Measurements from ENCODE around the gene MARK3. TPM values are rescaled to one million over a fixed set of nuclear protein-coding genes. Genes with fewer than 3 reads are reported as not detected.

MARK3 gene
- total and polyA plus RNA-seq, 8 donors = 52.6 to 157 (median 95.0) TPM

- Histone ChIP-seq H3K36me3 (no peaks in the 10 kb centered on the region), H3K9me3 (no peaks in the 10 kb centered on the region), H3K27ac (peak overlapping the region in 4 of 5 donors; percentile 75 to 90 (median 80)), H3K27me3 (no peaks in the 10 kb centered on the region), H3K4me1 (peaks cover 28 to 76% (median 44%) of the 10 kb centered on the region in 4 donors), H3K4me3 (no peak overlapping the region)
- intact Hi-C loops (cut with DNase I; ENCODE audit: low total_unique reads) = no loop called here
- WGBS, 5 donors = 42 to 72% (median 66%) methylated on average over 9 to 22 of the region's 22 CpGs
- peak in 1 of 2 donors; percentile 47 for DNase-seq
- TF ChIP-seq CTCF (IDR thresholded peaks at IDR 0.05) = no peak
- no peak for TF ChIP-seq POLR2A (IDR thresholded peaks at IDR 0.05)
Measured at GRCh38 chr14:103550451-103551337, 165.5 kb downstream of the MARK3 start.

GRCh38 chr14:103551338-103551762, 166.1 kb downstream of the MARK3 start:
- 67 to 88% (median 81%) methylated on average over 14 to 17 of the region's 17 CpGs for WGBS, 5 donors
- Histone ChIP-seq H3K4me1 (peaks cover 28 to 78% (median 48%) of the 10 kb centered on the region in 4 donors), H3K27me3 (no peaks in the 10 kb centered on the region), H3K4me3 (no peak overlapping the region), H3K36me3 (no peaks in the 10 kb centered on the region), H3K9me3 (no peaks in the 10 kb centered on the region), H3K27ac (peak overlapping the region in 4 of 5 donors; percentile 75 to 90 (median 80))
- peak in 2 of 3 donors; percentile 10 to 66 for TF ChIP-seq POLR2AphosphoS5 (IDR thresholded peaks at IDR 0.05)
- TF ChIP-seq EP300 (IDR thresholded peaks at IDR 0.05) = peak; percentile 74
- no peak for TF ChIP-seq CTCF (IDR thresholded peaks at IDR 0.05)
- TF ChIP-seq POLR2A (IDR thresholded peaks at IDR 0.05) = no peak
- peak in 1 of 2 donors; percentile 26 for DNase-seq
- intact Hi-C loops (cut with DNase I; ENCODE audit: low total_unique reads) = no loop called here

GRCh38 chr14:103552011-103552845, 167.0 kb downstream of the MARK3 start:
- no peaks in the 10 kb centered on the region for H3K36me3 ChIP-seq
- DNase-seq = peak in 1 of 2 donors; percentile 59
- H3K9me3 ChIP-seq = no peaks in the 10 kb centered on the region
- TF ChIP-seq EP300 (IDR thresholded peaks at IDR 0.05) (no peak), POLR2AphosphoS5 (IDR thresholded peaks at IDR 0.05) (no peak), CTCF (IDR thresholded peaks at IDR 0.05) (no peak)
- intact Hi-C loops (cut with DNase I; ENCODE audit: low total_unique reads) = no loop called here
- WGBS, 5 donors = 61 to 85% (median 81%) methylated on average over 16 to 18 of the region's 18 CpGs
- no peaks in the 10 kb centered on the region for H3K27me3 ChIP-seq
- H3K27ac ChIP-seq = peak overlapping the region in 4 of 5 donors; percentile 75 to 90 (median 80)
- H3K4me1 ChIP-seq = peaks cover 24 to 79% (median 44%) of the 10 kb centered on the region in 4 donors
- no peak overlapping the region for H3K4me3 ChIP-seq

GRCh38 chr14:103552846-103553210, 167.6 kb downstream of the MARK3 start:
- WGBS, 5 donors = 71 to 97% (median 95%) methylated on average over 11 of the region's 11 CpGs
- H3K9me3 ChIP-seq = no peaks in the 10 kb centered on the region
- no peak overlapping the region for H3K4me3 ChIP-seq
- intact Hi-C loops (cut with DNase I; ENCODE audit: low total_unique reads) = no loop called here
- H3K27me3 ChIP-seq = no peaks in the 10 kb centered on the region
- H3K4me1 ChIP-seq = peaks cover 29 to 85% (median 50%) of the 10 kb centered on the region in 4 donors
- H3K27ac ChIP-seq = peak overlapping the region in 4 of 5 donors; percentile 75 to 90 (median 80)
- no peak for TF ChIP-seq POLR2A (IDR thresholded peaks at IDR 0.05)
- TF ChIP-seq EP300 (IDR thresholded peaks at IDR 0.05) = no peak
- TF ChIP-seq CTCF (IDR thresholded peaks at IDR 0.05) = no peak
- TF ChIP-seq POLR2AphosphoS5 (IDR thresholded peaks at IDR 0.05) = no peak
- peaks cover 0 to 4% (median under 1%) of the 10 kb centered on the region in 4 donors for H3K36me3 ChIP-seq
- DNase-seq = no peak
